ENCODE data around the gene CWF19L1. TPM values are rescaled to one million over a fixed set of nuclear protein-coding genes. Genes with fewer than 3 reads are reported as not detected.

The CWF19L1 gene
- total RNA-seq, 6 experiments from 2014 or later: 19.1 to 24.5 (median 20.6) TPM

DNA sequence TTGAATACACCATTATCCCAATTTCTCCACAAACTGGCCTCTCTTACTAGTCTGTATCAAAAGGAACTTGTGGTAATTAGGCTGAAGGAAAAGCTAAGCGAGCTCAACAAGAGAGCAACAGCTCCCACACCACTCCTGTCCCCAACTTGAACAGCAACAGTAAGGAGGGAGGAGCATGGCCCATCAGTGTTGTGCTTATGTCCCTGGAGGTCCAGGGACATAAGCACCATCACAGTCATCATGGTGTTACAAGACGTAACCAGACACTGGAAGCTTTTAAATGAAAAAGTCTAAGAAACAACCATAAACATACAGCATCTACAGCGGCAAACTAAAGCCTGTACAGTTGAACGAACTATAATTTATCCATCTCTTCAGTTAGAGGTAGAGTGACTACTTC, 82.6 kb downstream of the CWF19L1 start:
- Mint-ChIP-seq H3K27ac (peak overlapping the region; percentile 96), H3K4me1 (ENCODE audit: low read depth) (peaks cover 61% of the 10 kb centered on the region), H3K27me3 (ENCODE audit: insufficient read depth) (peaks cover 6% of the 10 kb centered on the region; the same call in 1 of the 2 replicates), H3K9me3 (no peaks in the 10 kb centered on the region), H3K4me3 (peak overlapping the region; percentile 90), H3K36me3 (ENCODE audit: low read depth) (peaks cover 19% of the 10 kb centered on the region; the same call in 1 of the 2 replicates)
- TF ChIP-seq, protein P1, sequence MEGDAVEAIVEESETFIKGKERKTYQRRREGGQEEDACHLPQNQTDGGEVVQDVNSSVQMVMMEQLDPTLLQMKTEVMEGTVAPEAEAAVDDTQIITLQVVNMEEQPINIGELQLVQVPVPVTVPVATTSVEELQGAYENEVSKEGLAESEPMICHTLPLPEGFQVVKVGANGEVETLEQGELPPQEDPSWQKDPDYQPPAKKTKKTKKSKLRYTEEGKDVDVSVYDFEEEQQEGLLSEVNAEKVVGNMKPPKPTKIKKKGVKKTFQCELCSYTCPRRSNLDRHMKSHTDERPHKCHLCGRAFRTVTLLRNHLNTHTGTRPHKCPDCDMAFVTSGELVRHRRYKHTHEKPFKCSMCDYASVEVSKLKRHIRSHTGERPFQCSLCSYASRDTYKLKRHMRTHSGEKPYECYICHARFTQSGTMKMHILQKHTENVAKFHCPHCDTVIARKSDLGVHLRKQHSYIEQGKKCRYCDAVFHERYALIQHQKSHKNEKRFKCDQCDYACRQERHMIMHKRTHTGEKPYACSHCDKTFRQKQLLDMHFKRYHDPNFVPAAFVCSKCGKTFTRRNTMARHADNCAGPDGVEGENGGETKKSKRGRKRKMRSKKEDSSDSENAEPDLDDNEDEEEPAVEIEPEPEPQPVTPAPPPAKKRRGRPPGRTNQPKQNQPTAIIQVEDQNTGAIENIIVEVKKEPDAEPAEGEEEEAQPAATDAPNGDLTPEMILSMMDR (IDR thresholded peaks at IDR 0.05): no peak
- no peak for DNase-seq

DNA sequence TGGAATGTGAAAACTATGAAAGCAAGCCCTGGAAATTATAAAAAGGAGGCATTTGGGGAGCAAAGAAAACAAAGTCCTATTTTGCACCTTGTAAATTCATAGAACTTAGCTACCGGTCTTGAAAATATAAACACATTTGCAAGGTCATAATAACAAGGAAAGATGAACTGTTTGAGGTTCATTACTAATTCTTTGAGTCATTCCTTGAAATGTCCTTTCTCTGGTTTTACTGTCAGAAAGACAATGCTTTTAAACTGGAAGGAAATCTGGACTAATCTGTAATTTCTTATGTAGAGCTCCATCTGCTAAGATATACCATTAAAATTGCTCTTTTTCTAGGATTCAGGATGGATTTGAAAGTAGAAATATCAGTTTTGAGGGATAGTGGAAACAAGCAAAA, 83.0 kb downstream of the CWF19L1 start:
- TF ChIP-seq, protein P1 (IDR thresholded peaks at IDR 0.05): no peak
- peaks cover 19% of the 10 kb centered on the region; the same call in 1 of the 2 replicates for H3K36me3 Mint-ChIP-seq (ENCODE audit: low read depth)
- H3K9me3 Mint-ChIP-seq: no peaks in the 10 kb centered on the region
- H3K27ac Mint-ChIP-seq: peak overlapping the region; percentile 96
- DNase-seq: peak; percentile 17
- peaks cover 6% of the 10 kb centered on the region; the same call in 1 of the 2 replicates for H3K27me3 Mint-ChIP-seq (ENCODE audit: insufficient read depth)
- H3K4me3 Mint-ChIP-seq: peak overlapping the region; percentile 90
- H3K4me1 Mint-ChIP-seq (ENCODE audit: low read depth): peaks cover 63% of the 10 kb centered on the region

DNA sequence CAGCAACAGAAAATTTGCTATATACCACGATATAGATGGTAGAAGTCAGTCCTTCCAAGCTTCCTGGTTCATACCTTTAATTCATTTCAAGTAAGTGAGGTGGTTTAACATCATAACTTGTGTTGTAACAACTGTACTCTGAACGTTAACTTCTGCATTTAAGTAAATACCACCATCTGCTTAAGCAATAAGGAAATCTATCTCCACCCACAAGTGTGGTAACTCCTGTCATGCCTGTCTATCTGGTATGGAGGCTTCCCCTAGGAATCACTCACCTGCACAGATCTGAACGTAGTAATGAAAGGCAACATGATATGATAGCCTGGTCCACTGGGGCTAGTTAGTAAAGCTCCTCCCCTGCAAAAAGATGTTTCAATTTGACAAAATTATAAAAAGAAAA, 84.0 kb downstream of the CWF19L1 start:
- TF ChIP-seq, protein P1 (IDR thresholded peaks at IDR 0.05): no peak
- no peak for DNase-seq
- Mint-ChIP-seq H3K36me3 (ENCODE audit: low read depth) (peaks cover 23% of the 10 kb centered on the region; the same call in 1 of the 2 replicates), H3K9me3 (no peaks in the 10 kb centered on the region), H3K4me1 (ENCODE audit: low read depth) (peaks cover 62% of the 10 kb centered on the region), H3K27me3 (ENCODE audit: insufficient read depth) (peaks cover 6% of the 10 kb centered on the region; the same call in 1 of the 2 replicates), H3K4me3 (peak overlapping the region; percentile 90; the same call in 1 of the 2 replicates), H3K27ac (peak overlapping the region; percentile 96; the same call in 1 of the 2 replicates)

DNA sequence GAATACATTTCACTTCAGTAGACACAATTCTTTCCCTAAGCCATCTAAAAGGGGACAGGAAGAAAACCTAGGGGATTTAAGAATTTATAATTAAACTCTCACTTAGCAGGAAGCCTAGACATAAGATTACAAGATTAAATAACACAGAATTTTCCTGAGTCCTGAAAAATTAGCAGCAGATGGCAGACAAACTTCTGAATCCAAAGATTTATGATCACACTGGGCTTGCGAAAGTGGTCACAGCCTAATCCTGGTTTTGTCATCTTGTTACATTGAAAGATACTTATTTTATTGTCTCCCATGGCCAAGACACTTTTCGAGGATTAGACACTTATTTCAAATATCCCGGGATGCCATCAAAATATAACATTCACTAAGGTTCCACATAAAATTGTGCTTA, 84.5 kb downstream of the CWF19L1 start:
- Mint-ChIP-seq H3K27ac (no peak overlapping the region), H3K36me3 (ENCODE audit: low read depth) (peaks cover 28% of the 10 kb centered on the region; the same call in 1 of the 2 replicates), H3K4me3 (no peak overlapping the region), H3K27me3 (ENCODE audit: insufficient read depth) (peaks cover 6% of the 10 kb centered on the region; the same call in 1 of the 2 replicates), H3K4me1 (ENCODE audit: low read depth) (peaks cover 56% of the 10 kb centered on the region), H3K9me3 (no peaks in the 10 kb centered on the region)
- TF ChIP-seq, protein P1 (IDR thresholded peaks at IDR 0.05): no peak
- no peak for DNase-seq

Other genes with a start within 250 kb of the CWF19L1 start
- not detected for gene CPN1, start 185.8 kb downstream of the CWF19L1 start, total RNA-seq (2021; fragmentation: NEBNext Ultra II Directional; extraction: Animal tissue kit (Norgen Biotek cat#: 25700))
- 10 to 100 TPM; 56.9 to 83.1 (median 74.2) TPM for gene ERLIN1, start 81.6 kb downstream of the CWF19L1 start, total RNA-seq (2021; fragmentation: NEBNext Ultra II Directional; extraction: Animal tissue kit (Norgen Biotek cat#: 25700))
- gene CHUK, start 38.0 kb downstream of the CWF19L1 start, total RNA-seq (2021; fragmentation: NEBNext Ultra II Directional; extraction: Animal tissue kit (Norgen Biotek cat#: 25700)): 10 to 100 TPM; 18.2 to 22.6 (median 20.6) TPM
- gene BLOC1S2, start 19.0 kb upstream of the CWF19L1 start, total RNA-seq (2021; fragmentation: NEBNext Ultra II Directional; extraction: Animal tissue kit (Norgen Biotek cat#: 25700)): 10 to 100 TPM; 52.4 to 62.1 (median 55.0) TPM
- gene PKD2L1, start 62.6 kb upstream of the CWF19L1 start, total RNA-seq (2021; fragmentation: NEBNext Ultra II Directional; extraction: Animal tissue kit (Norgen Biotek cat#: 25700)): not detected
- 10 to 100 TPM; 11.5 to 16.8 (median 14.9) TPM for gene SCD, start 79.6 kb upstream of the CWF19L1 start, total RNA-seq (2021; fragmentation: NEBNext Ultra II Directional; extraction: Animal tissue kit (Norgen Biotek cat#: 25700))
- not detected for gene WNT8B, start 195.4 kb upstream of the CWF19L1 start, total RNA-seq (2021; fragmentation: NEBNext Ultra II Directional; extraction: Animal tissue kit (Norgen Biotek cat#: 25700))